ENCODE measurements around the gene ZEB2. TPM values are rescaled to one million over a fixed set of nuclear protein-coding genes. Genes with fewer than 3 reads are reported as not detected.

Gene ZEB2
- total and polyA plus RNA-seq, 10 of the 15 experiments (the other 5 are each of a cell fraction or from before 2014, with no cell fraction given) = 0.14 to 3.2 (median 0.84) TPM

DNA sequence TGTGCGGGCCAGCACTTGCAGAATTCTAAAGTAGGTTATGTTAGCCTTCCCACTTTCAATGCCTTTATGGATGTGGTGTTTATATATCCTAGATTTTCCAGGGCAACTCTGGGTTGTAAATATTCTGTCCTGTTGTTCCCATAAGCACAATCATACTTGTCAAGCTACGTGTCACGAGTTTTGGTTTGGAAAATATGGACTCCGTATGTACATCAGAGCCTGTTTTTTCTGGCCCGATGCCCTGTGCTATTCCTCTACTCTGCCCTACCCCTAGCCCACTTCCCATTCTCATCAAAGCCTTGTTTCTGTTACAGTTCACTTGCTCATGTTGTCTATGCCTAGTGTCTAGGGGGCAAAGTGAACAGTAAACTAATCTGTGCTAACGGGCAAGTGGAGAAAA, 27.0 kb upstream of the ZEB2 start (continued):
- TF ChIP-seq, protein P1, sequence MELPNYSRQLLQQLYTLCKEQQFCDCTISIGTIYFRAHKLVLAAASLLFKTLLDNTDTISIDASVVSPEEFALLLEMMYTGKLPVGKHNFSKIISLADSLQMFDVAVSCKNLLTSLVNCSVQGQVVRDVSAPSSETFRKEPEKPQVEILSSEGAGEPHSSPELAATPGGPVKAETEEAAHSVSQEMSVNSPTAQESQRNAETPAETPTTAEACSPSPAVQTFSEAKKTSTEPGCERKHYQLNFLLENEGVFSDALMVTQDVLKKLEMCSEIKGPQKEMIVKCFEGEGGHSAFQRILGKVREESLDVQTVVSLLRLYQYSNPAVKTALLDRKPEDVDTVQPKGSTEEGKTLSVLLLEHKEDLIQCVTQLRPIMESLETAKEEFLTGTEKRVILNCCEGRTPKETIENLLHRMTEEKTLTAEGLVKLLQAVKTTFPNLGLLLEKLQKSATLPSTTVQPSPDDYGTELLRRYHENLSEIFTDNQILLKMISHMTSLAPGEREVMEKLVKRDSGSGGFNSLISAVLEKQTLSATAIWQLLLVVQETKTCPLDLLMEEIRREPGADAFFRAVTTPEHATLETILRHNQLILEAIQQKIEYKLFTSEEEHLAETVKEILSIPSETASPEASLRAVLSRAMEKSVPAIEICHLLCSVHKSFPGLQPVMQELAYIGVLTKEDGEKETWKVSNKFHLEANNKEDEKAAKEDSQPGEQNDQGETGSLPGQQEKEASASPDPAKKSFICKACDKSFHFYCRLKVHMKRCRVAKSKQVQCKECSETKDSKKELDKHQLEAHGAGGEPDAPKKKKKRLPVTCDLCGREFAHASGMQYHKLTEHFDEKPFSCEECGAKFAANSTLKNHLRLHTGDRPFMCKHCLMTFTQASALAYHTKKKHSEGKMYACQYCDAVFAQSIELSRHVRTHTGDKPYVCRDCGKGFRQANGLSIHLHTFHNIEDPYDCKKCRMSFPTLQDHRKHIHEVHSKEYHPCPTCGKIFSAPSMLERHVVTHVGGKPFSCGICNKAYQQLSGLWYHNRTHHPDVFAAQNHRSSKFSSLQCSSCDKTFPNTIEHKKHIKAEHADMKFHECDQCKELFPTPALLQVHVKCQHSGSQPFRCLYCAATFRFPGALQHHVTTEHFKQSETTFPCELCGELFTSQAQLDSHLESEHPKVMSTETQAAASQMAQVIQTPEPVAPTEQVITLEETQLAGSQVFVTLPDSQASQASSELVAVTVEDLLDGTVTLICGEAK (IDR thresholded peaks at IDR 0.05; ENCODE audit: borderline replicate concordance) = no peak

DNA sequence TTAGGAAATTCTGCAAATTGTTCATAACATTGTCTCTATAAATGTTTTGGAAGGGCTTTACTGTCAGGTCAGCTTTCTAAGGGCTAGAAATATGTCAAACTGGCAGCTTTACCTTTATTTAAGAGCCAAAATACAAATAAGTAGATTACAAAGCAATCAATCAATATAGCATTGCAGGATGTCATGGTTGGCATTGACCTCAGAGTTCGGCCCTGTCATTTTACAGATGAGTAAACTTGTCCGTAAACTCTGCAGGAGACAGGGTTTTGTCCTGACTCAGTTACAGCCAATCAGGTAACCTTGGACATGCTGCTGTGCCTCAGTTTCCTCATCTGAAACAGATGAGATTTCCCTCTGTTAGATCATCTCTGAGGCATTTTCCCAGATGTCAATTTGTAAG, 25.9 kb upstream of the ZEB2 start:
- Histone ChIP-seq H3K4me2 (ENCODE audit: control insufficient read depth, insufficient read depth) (no peak overlapping the region), H4K20me1 (ENCODE audit: control insufficient read depth, insufficient read depth) (no peaks in the 10 kb centered on the region), H3K27ac (ENCODE audit: control insufficient read depth, insufficient read depth) (no peak overlapping the region), H3K4me3 (no peak overlapping the region), H2AFZ (ENCODE audit: control insufficient read depth, low read depth, low read length) (no peak overlapping the region), H3K9ac (ENCODE audit: control insufficient read depth, insufficient read depth, low read length) (no peak overlapping the region), H3K79me2 (ENCODE audit: control insufficient read depth, insufficient read depth, low read length) (no peaks in the 10 kb centered on the region), H3K4me1 (ENCODE audit: control insufficient read depth, insufficient read depth, low read length) (no peaks in the 10 kb centered on the region), H3K27me3 (replicated peaks in 1 of 2; ENCODE audit: control insufficient read depth in 2 of 2, insufficient read depth in 2 of 2, low read length in 1 of 2) (no peaks in the 10 kb centered on the region; a peak in 2 of 4 replicates), H3K36me3 (ENCODE audit: control insufficient read depth in 2 of 2, insufficient read depth in 2 of 2, low read length in 1 of 2) (no peaks in the 10 kb centered on the region), H3K9me3 (replicated peaks; ENCODE audit: control insufficient read depth, insufficient read depth, low read length) (no peaks in the 10 kb centered on the region)
- DNase-seq (ENCODE audit: low read depth, low spot score) (no peak), ATAC-seq (no peak), FAIRE-seq (no peak)
- in situ Hi-C loops (cut with MboI) (no loop called here), intact Hi-C loops (cut with micrococcal nuclease; ENCODE audit: unreplicated experiment) (no loop called here)
- ChIA-PET CTCF (no interaction called here), POLR2A (no interaction called here), SMC1A (ENCODE audit: uncharacterized antibody, unreplicated experiment) (no interaction called here), RAD21 (ENCODE audit: unreplicated experiment) (no interaction called here)
- 54% methylated on average over 2 of the region's 2 CpGs for WGBS (ENCODE audit: insufficient coverage, insufficient replicate concordance, low lambda C conversion rate, missing lambda C conversion rate)
- BruUV-seq (replicated peaks) = no TSS peak
- TF ChIP-seq HDAC6 (IDR thresholded peaks at IDR 0.05; ENCODE audit: unreplicated experiment) (no peak), IKZF1 (conservative IDR thresholded peaks at IDR 0.05) (no peak), ZNF217 (IDR thresholded peaks at IDR 0.05) (no peak), NR2C1 (IDR thresholded peaks at IDR 0.05) (no peak), NFXL1 (IDR thresholded peaks at IDR 0.05; ENCODE audit: borderline replicate concordance) (no peak), ZSCAN29 (IDR thresholded peaks at IDR 0.05) (no peak), MEF2A (IDR thresholded peaks at IDR 0.05; ENCODE audit: insufficient read depth, low read depth, low read length) (no peak), FOS (IDR thresholded peaks at IDR 0.05; ENCODE audit: borderline replicate concordance, extremely low read depth, insufficient read length) (no peak), KAT2A (conservative IDR thresholded peaks at IDR 0.05; ENCODE audit: control insufficient read depth, low read depth, low read length) (no peak), NR2F1 (conservative IDR thresholded peaks at IDR 0.05) (no peak)
- TF ChIP-seq, protein P2, sequence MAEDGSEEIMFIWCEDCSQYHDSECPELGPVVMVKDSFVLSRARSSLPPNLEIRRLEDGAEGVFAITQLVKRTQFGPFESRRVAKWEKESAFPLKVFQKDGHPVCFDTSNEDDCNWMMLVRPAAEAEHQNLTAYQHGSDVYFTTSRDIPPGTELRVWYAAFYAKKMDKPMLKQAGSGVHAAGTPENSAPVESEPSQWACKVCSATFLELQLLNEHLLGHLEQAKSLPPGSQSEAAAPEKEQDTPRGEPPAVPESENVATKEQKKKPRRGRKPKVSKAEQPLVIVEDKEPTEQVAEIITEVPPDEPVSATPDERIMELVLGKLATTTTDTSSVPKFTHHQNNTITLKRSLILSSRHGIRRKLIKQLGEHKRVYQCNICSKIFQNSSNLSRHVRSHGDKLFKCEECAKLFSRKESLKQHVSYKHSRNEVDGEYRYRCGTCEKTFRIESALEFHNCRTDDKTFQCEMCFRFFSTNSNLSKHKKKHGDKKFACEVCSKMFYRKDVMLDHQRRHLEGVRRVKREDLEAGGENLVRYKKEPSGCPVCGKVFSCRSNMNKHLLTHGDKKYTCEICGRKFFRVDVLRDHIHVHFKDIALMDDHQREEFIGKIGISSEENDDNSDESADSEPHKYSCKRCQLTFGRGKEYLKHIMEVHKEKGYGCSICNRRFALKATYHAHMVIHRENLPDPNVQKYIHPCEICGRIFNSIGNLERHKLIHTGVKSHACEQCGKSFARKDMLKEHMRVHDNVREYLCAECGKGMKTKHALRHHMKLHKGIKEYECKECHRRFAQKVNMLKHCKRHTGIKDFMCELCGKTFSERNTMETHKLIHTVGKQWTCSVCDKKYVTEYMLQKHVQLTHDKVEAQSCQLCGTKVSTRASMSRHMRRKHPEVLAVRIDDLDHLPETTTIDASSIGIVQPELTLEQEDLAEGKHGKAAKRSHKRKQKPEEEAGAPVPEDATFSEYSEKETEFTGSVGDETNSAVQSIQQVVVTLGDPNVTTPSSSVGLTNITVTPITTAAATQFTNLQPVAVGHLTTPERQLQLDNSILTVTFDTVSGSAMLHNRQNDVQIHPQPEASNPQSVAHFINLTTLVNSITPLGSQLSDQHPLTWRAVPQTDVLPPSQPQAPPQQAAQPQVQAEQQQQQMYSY (CRISPR knock-in tag; IDR thresholded peaks at IDR 0.05) = no peak
- TF ChIP-seq, protein P3, sequence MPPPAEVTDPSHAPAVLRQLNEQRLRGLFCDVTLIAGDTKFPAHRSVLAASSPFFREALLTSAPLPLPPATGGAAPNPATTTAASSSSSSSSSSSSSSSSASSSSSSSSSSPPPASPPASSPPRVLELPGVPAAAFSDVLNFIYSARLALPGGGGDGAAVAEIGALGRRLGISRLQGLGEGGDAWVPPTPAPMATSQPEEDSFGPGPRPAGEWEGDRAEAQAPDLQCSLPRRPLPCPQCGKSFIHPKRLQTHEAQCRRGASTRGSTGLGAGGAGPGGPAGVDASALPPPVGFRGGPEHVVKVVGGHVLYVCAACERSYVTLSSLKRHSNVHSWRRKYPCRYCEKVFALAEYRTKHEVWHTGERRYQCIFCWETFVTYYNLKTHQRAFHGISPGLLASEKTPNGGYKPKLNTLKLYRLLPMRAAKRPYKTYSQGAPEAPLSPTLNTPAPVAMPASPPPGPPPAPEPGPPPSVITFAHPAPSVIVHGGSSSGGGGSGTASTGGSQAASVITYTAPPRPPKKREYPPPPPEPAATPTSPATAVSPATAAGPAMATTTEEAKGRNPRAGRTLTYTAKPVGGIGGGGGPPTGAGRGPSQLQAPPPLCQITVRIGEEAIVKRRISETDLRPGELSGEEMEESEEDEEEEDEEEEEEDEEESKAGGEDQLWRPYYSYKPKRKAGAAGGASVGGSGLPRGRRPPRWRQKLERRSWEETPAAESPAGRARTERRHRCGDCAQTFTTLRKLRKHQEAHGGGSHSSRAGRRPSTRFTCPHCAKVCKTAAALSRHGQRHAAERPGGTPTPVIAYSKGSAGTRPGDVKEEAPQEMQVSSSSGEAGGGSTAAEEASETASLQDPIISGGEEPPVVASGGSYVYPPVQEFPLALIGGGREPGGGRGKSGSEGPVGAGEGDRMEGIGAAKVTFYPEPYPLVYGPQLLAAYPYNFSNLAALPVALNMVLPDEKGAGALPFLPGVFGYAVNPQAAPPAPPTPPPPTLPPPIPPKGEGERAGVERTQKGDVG (CRISPR knock-in tag; IDR thresholded peaks at IDR 0.05) = no peak

Data from GM12878 (cell line).